Skin of body (tissue), 2 donors: Measurements from ENCODE around the gene PKDREJ. TPM values are rescaled to one million over a fixed set of nuclear protein-coding genes. Genes with fewer than 3 reads are reported as not detected.
"Not testable (repeated sequence)": the region's sequence is repeated elsewhere in the genome, so short reads cannot be mapped to it uniquely, and the experiment has no call there.

Source experiments
- DNase-seq: peaks from one replicate; lab custom pipeline; 2025; lab: John Stamatoyannopoulos, UW
- total RNA-seq: library from RNA; depleted of rRNA; stranded (reverse); fragments of >200 nt; gene quantifications from one replicate; pipeline ENCODE4 v1.2.3, GENCODE V29; 2014

Gene PKDREJ
- total RNA-seq, 1 donor from 2014 or later, result 0.10 TPM

GRCh38 chr22:46269564-46269963 lies 6.4 kb upstream of the PKDREJ start:
- DNase-seq, result no peak

GRCh38 chr22:46267431-46268279 lies 4.5 kb upstream of the PKDREJ start, which contains the start of gene TTC38:
TSS of gene TTC38 (plus strand) at chr22:46268008. CDS start at chr22:46268040, 32 bp downstream.
- peak; percentile 32 for DNase-seq

DNA sequence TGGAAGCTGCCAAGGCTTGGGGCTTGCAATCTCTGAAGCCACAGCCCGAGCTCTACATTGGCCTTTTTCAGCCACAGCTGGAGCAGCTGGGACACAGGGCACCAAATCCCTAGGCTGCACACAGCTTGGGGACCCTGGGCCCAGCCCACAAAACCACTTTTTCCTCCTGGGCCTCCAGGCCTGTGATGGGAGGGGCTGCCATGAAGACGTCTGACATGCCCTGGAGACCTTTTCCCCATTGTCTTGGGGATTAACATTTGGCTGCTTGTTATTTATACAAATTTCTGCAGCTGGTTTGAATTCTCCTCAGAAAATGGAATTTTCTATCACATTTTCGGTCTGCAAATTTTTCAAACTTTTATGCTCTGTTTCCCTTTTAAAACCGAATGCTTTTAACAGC lies 2.5 kb upstream of the PKDREJ start:
- DNase-seq, result not testable (repeated sequence)

GRCh38 chr22:46264520-46264919 lies 1.4 kb upstream of the PKDREJ start:
- not testable (repeated sequence) for DNase-seq

DNA sequence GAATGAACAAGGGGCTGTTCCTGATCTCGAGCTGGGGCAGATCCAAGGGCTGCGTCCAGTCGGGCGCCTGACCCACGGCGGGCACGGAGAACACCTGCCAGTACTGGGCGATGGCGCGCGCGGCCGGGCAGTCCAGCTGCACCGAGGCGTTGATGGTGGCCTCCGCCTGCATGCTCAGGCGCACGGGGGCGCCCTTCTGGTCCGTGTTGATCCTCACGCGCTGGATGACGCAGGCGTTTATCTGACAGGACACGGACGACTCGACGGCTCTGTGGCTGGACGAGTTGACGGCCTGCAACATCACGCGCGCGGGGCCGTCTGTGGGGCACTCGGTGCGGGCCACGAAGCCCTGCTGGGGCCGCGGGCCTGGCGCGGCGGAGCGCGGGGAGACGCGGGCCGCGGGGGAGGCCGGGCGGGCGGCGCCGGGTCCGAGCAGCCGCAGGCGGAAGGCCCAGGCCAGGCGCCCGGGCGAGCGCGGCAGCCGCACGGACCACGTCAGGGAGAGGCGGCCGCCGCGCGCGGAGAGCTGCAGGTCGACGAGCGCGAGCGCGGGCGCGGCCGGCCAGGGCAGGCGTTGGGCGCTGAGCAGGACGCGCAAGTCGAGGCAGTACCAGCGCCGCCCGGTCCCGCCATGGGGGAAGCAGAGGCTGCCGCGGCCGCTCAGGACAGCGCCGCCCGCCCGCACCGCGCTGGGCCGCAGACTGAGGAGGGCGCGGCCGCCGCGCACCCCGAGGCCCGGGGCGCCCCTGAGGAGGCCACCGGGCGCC lies 511 bp downstream of the PKDREJ start:
- DNase-seq, result no peak

- DNase-seq, result no peak
Measured at GRCh38 chr22:46260038-46260437, 3.1 kb downstream of the PKDREJ start.

GRCh38 chr22:46259374-46259773 lies 3.8 kb downstream of the PKDREJ start:
- DNase-seq, result no peak

- DNase-seq, result no peak
Measured at GRCh38 chr22:46256358-46256958, 6.7 kb downstream of the PKDREJ start.

GRCh38 chr22:46251816-46252380 lies 11.2 kb downstream of the PKDREJ start:
- no peak for DNase-seq

DNA sequence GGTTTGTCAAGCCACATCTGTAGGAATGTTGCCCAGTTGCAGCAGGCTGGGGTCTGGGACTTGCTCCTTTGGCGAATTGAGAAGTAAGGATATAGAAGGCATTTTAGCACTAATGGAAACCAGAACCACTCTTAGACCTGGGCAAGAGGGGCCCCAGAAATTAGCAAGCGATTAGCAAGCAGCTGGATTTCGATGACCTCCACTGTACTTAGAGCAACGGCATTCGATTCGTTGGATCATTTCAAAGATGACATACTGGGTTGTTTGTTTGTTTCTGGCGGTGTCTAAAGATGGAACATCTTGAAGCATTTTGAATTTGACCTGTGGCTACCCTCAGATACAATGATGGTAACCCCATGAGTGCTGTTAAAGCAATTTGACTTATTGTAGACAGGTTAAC lies 11.9 kb downstream of the PKDREJ start:
- DNase-seq, result peak; percentile 14

DNA sequence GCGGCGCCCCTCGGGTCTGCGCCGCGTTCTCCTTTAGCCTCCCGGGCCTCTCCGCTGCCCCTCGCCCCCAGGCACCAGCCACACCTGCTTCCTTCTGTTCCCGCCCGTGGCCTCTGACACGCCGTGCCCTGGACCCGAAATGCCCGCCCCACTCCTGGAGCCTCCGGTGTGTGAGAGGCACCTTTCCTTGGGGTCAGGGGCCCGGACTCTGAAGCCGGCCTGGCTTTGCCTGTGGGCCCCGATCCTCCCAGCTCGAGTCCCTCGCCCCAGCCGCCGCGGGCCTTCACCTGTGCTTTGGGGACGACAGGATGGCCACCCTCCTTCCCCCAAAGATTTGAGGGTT lies 12.4 kb downstream of the PKDREJ start:
- DNase-seq, result no peak

- DNase-seq, result peak; percentile 72
Measured at GRCh38 chr22:46250035-46250782, 12.9 kb downstream of the PKDREJ start, which contains the start of gene CDPF1. TSS of gene CDPF1 (minus strand) at chr22:46250293. CDS start at chr22:46248284, 2,009 bp downstream.

DNA sequence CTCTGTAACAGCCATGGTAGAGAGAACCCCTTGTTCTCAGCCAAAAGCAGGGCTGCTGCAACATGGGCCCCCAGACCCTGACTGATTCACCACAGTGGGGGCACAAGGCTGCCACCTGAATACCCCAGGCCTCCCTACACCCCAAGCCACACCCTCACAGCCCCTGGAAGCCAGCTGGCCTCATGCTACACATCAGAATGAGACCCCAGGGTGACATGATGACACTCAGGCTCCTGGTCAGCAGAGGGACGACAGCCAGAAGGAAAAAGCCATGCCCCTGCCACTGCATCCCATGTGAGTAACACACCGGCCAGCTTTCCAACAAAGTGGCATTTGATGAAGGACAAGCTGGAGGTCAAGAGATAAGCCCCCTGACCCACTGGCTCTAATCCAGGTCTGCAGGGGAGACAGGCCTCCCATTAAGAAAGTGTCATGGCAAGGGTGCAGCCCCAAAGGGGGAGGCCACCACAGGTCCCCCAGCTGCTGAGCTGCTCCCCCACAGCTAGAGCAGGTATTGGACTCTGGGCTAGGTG lies 15.6 kb downstream of the PKDREJ start:
- no peak for DNase-seq

DNA sequence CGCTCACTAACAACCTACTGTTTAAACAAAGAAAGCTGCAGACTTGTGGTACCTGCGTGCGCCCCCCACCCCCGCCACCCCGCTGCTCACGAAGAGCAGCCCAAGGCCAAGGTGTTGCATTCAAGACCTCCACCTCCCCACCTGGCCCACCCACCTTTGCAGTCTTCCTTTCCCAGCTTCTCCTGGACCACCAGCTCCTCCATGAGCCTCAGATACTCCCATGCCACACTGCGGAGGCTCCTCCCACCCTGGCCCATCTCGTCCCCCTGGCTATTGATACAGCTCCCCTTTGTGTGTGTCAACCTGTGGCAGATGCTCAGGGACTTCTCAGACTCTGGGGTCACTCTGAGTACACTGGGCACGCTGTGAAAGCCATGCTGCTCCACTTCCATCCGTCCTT lies 17.0 kb downstream of the PKDREJ start:
- DNase-seq, result no peak

GRCh38 chr22:46245511-46245910 lies 17.6 kb downstream of the PKDREJ start:
- DNase-seq, result no peak

- no peak for DNase-seq
Measured at GRCh38 chr22:46244771-46245170, 18.4 kb downstream of the PKDREJ start.

GRCh38 chr22:46242076-46242475 lies 21.1 kb downstream of the PKDREJ start:
- no peak for DNase-seq

- DNase-seq, result no peak
Measured at GRCh38 chr22:46241396-46242007, 21.6 kb downstream of the PKDREJ start.

GRCh38 chr22:46240907-46241306 lies 22.2 kb downstream of the PKDREJ start:
- no peak for DNase-seq

DNA sequence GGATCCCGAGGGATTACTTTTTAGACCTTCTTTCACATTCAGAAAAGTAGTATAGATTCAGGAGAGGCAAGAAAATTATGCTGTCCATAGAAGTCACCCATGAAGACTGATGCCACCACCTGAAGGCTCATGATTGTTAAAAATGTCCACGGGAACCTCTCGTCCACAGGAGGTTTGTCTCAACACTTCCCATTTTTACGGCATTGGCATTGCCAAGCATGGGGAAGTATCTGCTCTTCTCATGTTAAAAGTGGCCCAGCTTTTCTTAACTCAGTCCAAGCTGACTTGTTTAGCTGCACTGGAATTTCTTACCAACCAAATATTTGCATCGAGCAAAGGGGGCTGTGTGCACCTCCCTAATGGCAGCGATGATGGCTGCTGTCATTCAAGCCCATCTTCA lies 22.6 kb downstream of the PKDREJ start:
- DNase-seq, result no peak
